ENCODE results near the gene CSPG4.

CSPG4 gene

GRCh38 chr15:75677465-75678323, 35.0 kb downstream of the CSPG4 start:
- Mint-ChIP-seq H3K27ac (no peak overlapping the region), H3K27me3 (no peaks in the 10 kb centered on the region), H3K4me3 (no peak overlapping the region), H3K4me1 (ENCODE audit: low read depth) (no peaks in the 10 kb centered on the region), H3K36me3 (ENCODE audit: low read depth) (no peaks in the 10 kb centered on the region), H3K9me3 (no peaks in the 10 kb centered on the region)

GRCh38 chr15:75676688-75677464, 35.8 kb downstream of the CSPG4 start:
- no peaks in the 10 kb centered on the region for H3K36me3 Mint-ChIP-seq (ENCODE audit: low read depth)

GRCh38 chr15:75675579-75676404, 36.9 kb downstream of the CSPG4 start:
- Mint-ChIP-seq H3K36me3 (ENCODE audit: low read depth) (no peaks in the 10 kb centered on the region), H3K27me3 (no peaks in the 10 kb centered on the region), H3K9me3 (no peaks in the 10 kb centered on the region), H3K4me3 (no peak overlapping the region), H3K27ac (no peak overlapping the region), H3K4me1 (ENCODE audit: low read depth) (no peaks in the 10 kb centered on the region)

More at GRCh38 chr15:75676688-75677464, 35.8 kb downstream of the CSPG4 start:
- H3K27ac Mint-ChIP-seq: no peak overlapping the region
- H3K9me3 Mint-ChIP-seq: no peaks in the 10 kb centered on the region
- H3K4me3 Mint-ChIP-seq: no peak overlapping the region
- no peaks in the 10 kb centered on the region for H3K4me1 Mint-ChIP-seq (ENCODE audit: low read depth)
- no peaks in the 10 kb centered on the region for H3K27me3 Mint-ChIP-seq

GRCh38 chr15:75674366-75674765, 38.3 kb downstream of the CSPG4 start:
- Mint-ChIP-seq H3K4me1 (ENCODE audit: low read depth) (no peaks in the 10 kb centered on the region), H3K36me3 (ENCODE audit: low read depth) (no peaks in the 10 kb centered on the region), H3K27ac (no peak overlapping the region), H3K27me3 (no peaks in the 10 kb centered on the region), H3K4me3 (no peak overlapping the region), H3K9me3 (no peaks in the 10 kb centered on the region)

GRCh38 chr15:75673426-75674235, 39.0 kb downstream of the CSPG4 start:
- H3K9me3 Mint-ChIP-seq: no peaks in the 10 kb centered on the region
- no peak overlapping the region for H3K4me3 Mint-ChIP-seq

GRCh38 chr15:75672646-75673425, 39.8 kb downstream of the CSPG4 start:
- Mint-ChIP-seq H3K27me3 (no peaks in the 10 kb centered on the region), H3K27ac (no peak overlapping the region), H3K36me3 (ENCODE audit: low read depth) (no peaks in the 10 kb centered on the region), H3K4me1 (ENCODE audit: low read depth) (no peaks in the 10 kb centered on the region), H3K4me3 (no peak overlapping the region), H3K9me3 (no peaks in the 10 kb centered on the region)

More at GRCh38 chr15:75673426-75674235, 39.0 kb downstream of the CSPG4 start:
- Mint-ChIP-seq H3K4me1 (ENCODE audit: low read depth) (no peaks in the 10 kb centered on the region), H3K27me3 (no peaks in the 10 kb centered on the region), H3K36me3 (ENCODE audit: low read depth) (no peaks in the 10 kb centered on the region), H3K27ac (no peak overlapping the region)

GRCh38 chr15:75671730-75672602, 40.7 kb downstream of the CSPG4 start:
- Mint-ChIP-seq H3K4me1 (ENCODE audit: low read depth) (no peaks in the 10 kb centered on the region), H3K27me3 (no peaks in the 10 kb centered on the region), H3K27ac (no peak overlapping the region), H3K4me3 (no peak overlapping the region), H3K36me3 (ENCODE audit: low read depth) (no peaks in the 10 kb centered on the region), H3K9me3 (no peaks in the 10 kb centered on the region)

GRCh38 chr15:75669879-75670212, 42.8 kb downstream of the CSPG4 start:
- H3K27me3 Mint-ChIP-seq: no peaks in the 10 kb centered on the region
- H3K27ac Mint-ChIP-seq: no peak overlapping the region
- H3K9me3 Mint-ChIP-seq: no peaks in the 10 kb centered on the region
- no peak overlapping the region for H3K4me3 Mint-ChIP-seq
- no peaks in the 10 kb centered on the region for H3K36me3 Mint-ChIP-seq (ENCODE audit: low read depth)
- no peaks in the 10 kb centered on the region for H3K4me1 Mint-ChIP-seq (ENCODE audit: low read depth)

- Mint-ChIP-seq H3K9me3 (no peaks in the 10 kb centered on the region), H3K27me3 (no peaks in the 10 kb centered on the region), H3K27ac (no peak overlapping the region), H3K36me3 (ENCODE audit: low read depth) (no peaks in the 10 kb centered on the region), H3K4me3 (no peak overlapping the region), H3K4me1 (ENCODE audit: low read depth) (no peaks in the 10 kb centered on the region)
Observed at GRCh38 chr15:75669191-75669878, 43.3 kb downstream of the CSPG4 start.

GRCh38 chr15:75666823-75667501, 45.7 kb downstream of the CSPG4 start:
- H3K4me1 Mint-ChIP-seq (ENCODE audit: low read depth): no peaks in the 10 kb centered on the region
- H3K27me3 Mint-ChIP-seq: no peaks in the 10 kb centered on the region
- no peak overlapping the region for H3K4me3 Mint-ChIP-seq
- H3K27ac Mint-ChIP-seq: no peak overlapping the region
- no peaks in the 10 kb centered on the region for H3K36me3 Mint-ChIP-seq (ENCODE audit: low read depth)
- H3K9me3 Mint-ChIP-seq: no peaks in the 10 kb centered on the region

GRCh38 chr15:75663931-75664421, 48.7 kb downstream of the CSPG4 start:
- no peak overlapping the region for H3K27ac Mint-ChIP-seq
- no peaks in the 10 kb centered on the region for H3K36me3 Mint-ChIP-seq (ENCODE audit: low read depth)
- no peaks in the 10 kb centered on the region for H3K9me3 Mint-ChIP-seq
- no peak overlapping the region for H3K4me3 Mint-ChIP-seq
- no peaks in the 10 kb centered on the region for H3K27me3 Mint-ChIP-seq
- H3K4me1 Mint-ChIP-seq (ENCODE audit: low read depth): no peaks in the 10 kb centered on the region

Data from stimulated activated naive CD8-positive, alpha-beta T cell treated with anti-CD3 and anti-CD28 coated beads, Interleukin-15, Interleukin-2, amounts not matched to agents 100 ng/mL and 50 ng/mL, for 24 hours (primary cell).